8988T (cell line): ENCODE results near the gene GPRC5C.

Source experiments
- DNase-seq: peaks from one replicate; pipeline ENCODE4 v3.0.0; 2011

The GPRC5C gene

GRCh38 chr17:74407384-74407783 is 24.5 kb upstream of the GPRC5C start:
- no peak for DNase-seq

- DNase-seq, result no peak
These were observed 23.6 kb upstream of the GPRC5C start for GRCh38 chr17:74408262-74408661.

GRCh38 chr17:74408815-74409214 is 23.1 kb upstream of the GPRC5C start:
- no peak for DNase-seq

GRCh38 chr17:74410001-74410443 is 21.9 kb upstream of the GPRC5C start:
- DNase-seq, result no peak

- no peak for DNase-seq
These were observed 19.3 kb upstream of the GPRC5C start for GRCh38 chr17:74412581-74412980.

GRCh38 chr17:74413491-74413890 is 18.4 kb upstream of the GPRC5C start:
- DNase-seq, result no peak

GRCh38 chr17:74414510-74414909 is 17.4 kb upstream of the GPRC5C start:
- DNase-seq, result no peak

GRCh38 chr17:74415608-74416396 is 16.1 kb upstream of the GPRC5C start:
- DNase-seq, result no peak

- no peak for DNase-seq
These were observed 14.5 kb upstream of the GPRC5C start for GRCh38 chr17:74417178-74418045.

GRCh38 chr17:74419928-74420411 is 11.9 kb upstream of the GPRC5C start:
- no peak for DNase-seq

GRCh38 chr17:74424117-74424516 is 7.8 kb upstream of the GPRC5C start:
- no peak for DNase-seq

GRCh38 chr17:74424657-74425056 is 7.2 kb upstream of the GPRC5C start:
- DNase-seq, result no peak

GRCh38 chr17:74426551-74427047 is 5.3 kb upstream of the GPRC5C start:
- DNase-seq, result no peak

- no peak for DNase-seq
These were observed 4.7 kb upstream of the GPRC5C start for GRCh38 chr17:74427048-74427762.

- no peak for DNase-seq
These were observed 4.1 kb upstream of the GPRC5C start for GRCh38 chr17:74427763-74428153.

GRCh38 chr17:74429604-74430384 is 2.1 kb upstream of the GPRC5C start:
- DNase-seq, result no peak

- no peak for DNase-seq
These were observed 1.5 kb upstream of the GPRC5C start for GRCh38 chr17:74430385-74430705.

- DNase-seq, result peak; percentile 58
These were observed 951 bp upstream of the GPRC5C start for GRCh38 chr17:74430706-74431567.

GRCh38 chr17:74432424-74432690 is 469 bp downstream of the GPRC5C start:
- DNase-seq, result no peak

- DNase-seq, result no peak
These were observed 991 bp downstream of the GPRC5C start for GRCh38 chr17:74432766-74433391.
